PC-9 (cell line): Measurements from ENCODE around the gene TMC8. TPM values are rescaled to one million over a fixed set of nuclear protein-coding genes. Genes with fewer than 3 reads are reported as not detected.

Source experiments
- BruUV-seq: library from RNA; stranded (reverse); fragments of 400-500 nt; replicated peaks from 2 replicates; lab custom pipeline; 2021; lab: Mats Ljungman, UMichigan
- CTCF ChIA-PET: fragments of 300-600 bp; sonication (Branson Sonifier 250); formaldehyde crosslinking; loops from one replicate; lab custom pipeline; 2022; ENCODE audit warnings: antibody characterized with exemption; lab: Charles Lee
- POLR2A ChIA-PET: fragments of 300-600 bp; sonication (Branson Sonifier 250); formaldehyde crosslinking; loops from one replicate; lab custom pipeline; 2022; ENCODE audit warnings: antibody characterized with exemption; ENCODE audit not compliant: unreplicated experiment; lab: Charles Lee
- DNase-seq, 2 experiments: peaks; one replicate each; pipeline versions ENCODE4 v3.0.0 to v3.0.0-alpha.2; 2015 to 2022; ENCODE audit warnings: mixed read lengths in 1 of 2
- H2AFZ ChIP-seq: fragments of 200-600 bp; sonication (generic); 2 replicates; pipeline ENCODE4 v1.8.1; 2017; ENCODE audit warnings: antibody characterized with exemption
- H3F3A ChIP-seq: fragments of 200-600 bp; sonication (generic); 2 replicates; pipeline ENCODE4 v1.8.1; 2017; ENCODE audit warnings: antibody characterized with exemption, mild to moderate bottlenecking, low read depth; ENCODE audit not compliant: insufficient read depth
- H3K27ac ChIP-seq: fragments of 200-600 bp; sonication (generic); 2 replicates; pipeline ENCODE4 v1.6.1; 2016; ENCODE audit warnings: mixed run types
- H3K27me3 ChIP-seq: fragments of 200-600 bp; sonication (generic); 2 replicates; pipeline ENCODE4 v1.6.1; 2016; ENCODE audit warnings: low read depth, mixed run types; ENCODE audit not compliant: insufficient read depth
- H3K36me3 ChIP-seq: fragments of 200-600 bp; sonication (generic); 2 replicates; pipeline ENCODE4 v1.6.1; 2016; ENCODE audit warnings: low read depth, mixed run types
- H3K4me1 ChIP-seq: fragments of 200-600 bp; sonication (generic); replicated peaks from 2 replicates; pipeline ENCODE4 v1.6.1; 2016; ENCODE audit warnings: mixed run types; ENCODE audit not compliant: insufficient read depth
- H3K4me2 ChIP-seq: fragments of 200-600 bp; sonication (generic); 2 replicates; pipeline ENCODE4 v1.6.1; 2017; ENCODE audit warnings: mixed run types
- H3K4me3 ChIP-seq: fragments of 200-600 bp; sonication (generic); 2 replicates; pipeline ENCODE4 v1.6.1; 2016; ENCODE audit warnings: mixed run types
- H3K79me2 ChIP-seq: fragments of 200-600 bp; sonication (generic); 2 replicates; pipeline ENCODE4 v1.6.1; 2017; ENCODE audit warnings: low read depth, mixed run types
- H3K9me2 ChIP-seq: fragments of 200-600 bp; sonication (generic); 2 replicates; pipeline ENCODE4 v1.8.1; 2017; ENCODE audit warnings: mild to moderate bottlenecking; ENCODE audit not compliant: insufficient read depth
- H3K9me3 ChIP-seq: fragments of 200-600 bp; sonication (generic); 2 replicates; pipeline ENCODE4 v1.8.1; 2016; ENCODE audit warnings: low read depth; ENCODE audit not compliant: insufficient read depth
- H4K20me1 ChIP-seq: fragments of 200-600 bp; sonication (generic); 2 replicates; pipeline ENCODE4 v1.8.1; 2017; ENCODE audit not compliant: insufficient read depth
- CTCF ChIP-seq: fragments of 200-600 bp; sonication (generic); conservative IDR thresholded peaks from 2 replicates; pipeline ENCODE4 v1.6.1; 2017; ENCODE audit warnings: mixed run types, antibody characterized with exemption, mild to moderate bottlenecking, moderate library complexity
- EZH2 ChIP-seq: fragments of 200-600 bp; sonication (generic); IDR thresholded peaks from 2 replicates; pipeline ENCODE4 v1.8.0; 2017; ENCODE audit warnings: antibody characterized with exemption, low read depth
- intact Hi-C: fragments of 100-400 bp; cut with micrococcal nuclease; formaldehyde crosslinking; loops from one replicate; pipeline ENCODE4 v1.10.0; 2022; ENCODE audit not compliant: unreplicated experiment
- total RNA-seq: library from RNA; stranded (reverse); gene quantifications from 2 replicates; pipeline ENCODE4 v1.2.3, GENCODE V29; 2021

The TMC8 gene
- total RNA-seq, 1 experiment from 2014 or later: 1.9 TPM

DNA sequence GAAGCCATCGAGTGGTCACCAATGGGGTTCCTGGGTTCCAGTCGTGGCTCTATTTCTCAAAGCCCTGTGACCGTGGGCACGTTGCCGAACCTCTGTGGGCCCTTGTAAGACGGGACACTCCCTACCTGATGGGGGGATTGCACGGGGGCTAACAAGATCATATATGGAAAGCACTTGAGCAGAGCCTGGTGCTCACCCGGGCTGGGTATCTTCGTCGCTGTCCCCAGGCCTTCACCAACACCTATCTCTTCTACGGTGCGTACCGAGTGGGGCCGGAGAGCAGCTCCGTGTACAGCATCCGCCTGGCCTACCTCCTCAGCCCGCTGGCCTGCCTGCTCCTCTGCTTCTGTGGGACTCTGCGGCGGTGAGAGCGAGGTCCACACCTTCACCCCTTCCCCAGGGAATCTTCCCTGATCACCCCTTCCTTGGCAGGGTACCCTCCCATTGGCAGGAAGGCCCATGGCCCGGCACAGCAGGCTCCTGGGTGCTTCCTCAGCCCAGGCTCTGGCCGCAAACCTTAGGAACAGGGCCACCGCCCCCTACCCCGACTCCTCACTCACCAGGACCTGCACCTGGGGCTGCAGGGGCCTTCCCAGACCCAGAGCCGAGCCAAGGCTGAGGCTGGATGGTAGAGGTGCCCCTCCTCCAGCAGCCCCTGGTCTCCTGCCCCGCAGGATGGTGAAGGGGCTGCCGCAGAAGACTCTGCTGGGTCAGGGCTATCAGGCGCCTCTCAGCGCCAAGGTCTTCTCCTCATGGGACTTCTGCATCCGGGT, 2.8 kb downstream of the TMC8 start:
- Histone ChIP-seq H4K20me1 (no peaks in the 10 kb centered on the region), H3K27ac (no peak overlapping the region), H3F3A (peaks cover 23% of the 10 kb centered on the region; the same call in 1 of the 2 replicates), H3K4me3 (no peak overlapping the region), H3K27me3 (no peaks in the 10 kb centered on the region), H3K36me3 (no peaks in the 10 kb centered on the region), H3K9me2 (no peaks in the 10 kb centered on the region), H2AFZ (no peak overlapping the region), H3K4me2 (no peak overlapping the region), H3K79me2 (no peaks in the 10 kb centered on the region), H3K4me1 (peaks cover 13% of the 10 kb centered on the region), H3K9me3 (no peaks in the 10 kb centered on the region)
- no peak for TF ChIP-seq CTCF
- TF ChIP-seq EZH2: no peak
- no TSS peak for BruUV-seq
- intact Hi-C loops: no loop called here
- no peak for DNase-seq
- ChIA-PET CTCF (no interaction called here), POLR2A (no interaction called here)

DNA sequence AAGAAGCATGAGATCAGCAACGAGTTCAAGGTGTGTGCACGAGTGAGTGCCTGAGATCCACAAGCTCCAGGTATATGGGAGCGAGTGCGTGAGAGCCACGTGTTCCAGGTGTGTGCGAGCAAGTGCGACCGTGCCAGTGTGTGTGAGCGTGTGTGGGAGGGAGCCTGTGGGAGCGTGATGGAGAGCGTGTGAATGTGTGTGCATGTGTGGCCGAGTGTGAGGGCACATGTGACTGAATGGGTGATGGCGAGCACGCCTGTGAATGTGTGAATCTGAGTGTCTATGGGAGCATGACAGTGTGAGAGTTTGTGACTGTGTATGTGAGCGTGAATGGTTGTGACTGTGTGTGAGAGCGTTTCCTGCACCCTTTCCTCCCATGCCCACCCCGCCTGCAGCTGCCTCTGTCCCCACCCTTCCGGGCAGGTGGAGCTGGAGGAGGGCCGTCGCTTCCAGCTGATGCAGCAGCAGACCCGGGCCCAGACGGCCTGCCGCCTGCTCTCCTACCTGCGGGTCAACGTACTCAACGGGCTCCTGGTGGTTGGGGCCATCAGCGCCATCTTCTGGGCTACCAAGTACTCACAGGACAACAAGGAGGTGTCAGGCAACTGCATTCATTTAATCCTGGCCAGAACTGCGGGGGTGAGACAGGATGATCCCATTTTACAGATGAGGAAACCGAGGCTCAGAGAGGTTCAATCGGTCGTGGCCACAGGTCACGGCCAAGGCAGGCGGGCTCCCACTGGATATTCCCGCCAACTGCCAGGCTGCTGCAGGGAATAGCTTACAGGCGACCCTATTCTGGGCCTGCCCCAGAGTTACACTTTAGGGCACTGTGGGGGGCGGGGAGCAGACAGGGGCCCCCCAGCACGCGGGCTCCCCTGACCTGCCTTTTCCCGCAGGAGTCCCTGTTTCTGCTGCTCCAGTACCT, 3.7 kb downstream of the TMC8 start:
- Histone ChIP-seq H3K79me2 (no peaks in the 10 kb centered on the region), H2AFZ (no peak overlapping the region), H3K4me3 (no peak overlapping the region), H4K20me1 (no peaks in the 10 kb centered on the region), H3K36me3 (no peaks in the 10 kb centered on the region), H3K27ac (no peak overlapping the region), H3K9me2 (no peaks in the 10 kb centered on the region), H3K4me1 (peaks cover 8% of the 10 kb centered on the region), H3K9me3 (no peaks in the 10 kb centered on the region), H3F3A (peaks cover 26% of the 10 kb centered on the region; the same call in 1 of the 2 replicates), H3K4me2 (no peak overlapping the region), H3K27me3 (no peaks in the 10 kb centered on the region)
- no TSS peak for BruUV-seq
- ChIA-PET CTCF (no interaction called here), POLR2A (interaction anchor here (0.6 to 0.7 kb wide), 2 partner anchors 8 to 84 kb away, joined by 3 to 19 read pairs; no protein-coding TSS in a partner anchor)
- peak in 1 of 2 experiments; percentile 49 for DNase-seq
- intact Hi-C loops: loop anchor here (1.0 kb wide), 1 partner anchor 22 kb away; no protein-coding TSS in a partner anchor
- no peak for TF ChIP-seq EZH2
- TF ChIP-seq CTCF: peak; percentile 43; the same call in 1 of the 2 replicates

GRCh38 chr17:78134899-78135385, 4.4 kb downstream of the TMC8 start:
- H3K27ac ChIP-seq: no peak overlapping the region
- H3K4me1 ChIP-seq: peaks cover 6% of the 10 kb centered on the region
- BruUV-seq: no TSS peak
- H3K4me3 ChIP-seq: no peak overlapping the region
- no peak overlapping the region for H3K4me2 ChIP-seq
- TF ChIP-seq EZH2 (no peak), CTCF (no peak)
- no peaks in the 10 kb centered on the region for H3K36me3 ChIP-seq
- H3F3A ChIP-seq: peaks cover 29% of the 10 kb centered on the region; the same call in 1 of the 2 replicates
- no peaks in the 10 kb centered on the region for H4K20me1 ChIP-seq
- DNase-seq: no peak
- H3K9me2 ChIP-seq: no peaks in the 10 kb centered on the region
- ChIA-PET CTCF (no interaction called here), POLR2A (no interaction called here)
- no peaks in the 10 kb centered on the region for H3K27me3 ChIP-seq
- H3K9me3 ChIP-seq: no peaks in the 10 kb centered on the region
- H2AFZ ChIP-seq: no peak overlapping the region
- no peaks in the 10 kb centered on the region for H3K79me2 ChIP-seq
- intact Hi-C loops: loop anchor here (1.0 kb wide), 1 partner anchor 23 kb away; no protein-coding TSS in a partner anchor
